ENCODE data around the gene CDKN1B. TPM values are rescaled to one million over a fixed set of nuclear protein-coding genes. Genes with fewer than 3 reads are reported as not detected.

CDKN1B gene
- total RNA-seq, 1 donor from 2014 or later, result 28.9 TPM

GRCh38 chr12:12700254-12700653 is 16.9 kb upstream of the CDKN1B start:
- DNase-seq (ENCODE audit: low spot score), result no peak

GRCh38 chr12:12701457-12701856 is 15.7 kb upstream of the CDKN1B start:
- no peak for DNase-seq (ENCODE audit: low spot score)

GRCh38 chr12:12704593-12705230 is 12.5 kb upstream of the CDKN1B start:
- no peak for DNase-seq (ENCODE audit: low spot score)

- no peak for DNase-seq (ENCODE audit: low spot score)
These were observed 11.2 kb upstream of the CDKN1B start for GRCh38 chr12:12705838-12706520.

GRCh38 chr12:12713932-12714275 is 3.3 kb upstream of the CDKN1B start:
- no peak for DNase-seq (ENCODE audit: low spot score)

GRCh38 chr12:12714276-12715021 is 2.7 kb upstream of the CDKN1B start:
- no peak for DNase-seq (ENCODE audit: low spot score)

- DNase-seq (ENCODE audit: low spot score), result no peak
These were observed 2.1 kb upstream of the CDKN1B start for GRCh38 chr12:12715128-12715458.

- DNase-seq (ENCODE audit: low spot score), result no peak
These were observed 1.6 kb upstream of the CDKN1B start for GRCh38 chr12:12715459-12716150.

GRCh38 chr12:12716151-12716792 is 896 bp upstream of the CDKN1B start:
- no peak for DNase-seq (ENCODE audit: low spot score)

GRCh38 chr12:12717586-12718380 is 615 bp downstream of the CDKN1B start:
- no peak for DNase-seq (ENCODE audit: low spot score)

GRCh38 chr12:12718381-12718759 is 1.2 kb downstream of the CDKN1B start:
- no peak for DNase-seq (ENCODE audit: low spot score)

- no peak for DNase-seq (ENCODE audit: low spot score)
These were observed 1.7 kb downstream of the CDKN1B start for GRCh38 chr12:12718853-12719252.

GRCh38 chr12:12719496-12719895 is 2.3 kb downstream of the CDKN1B start:
- no peak for DNase-seq (ENCODE audit: low spot score)

GRCh38 chr12:12720052-12720451 is 2.9 kb downstream of the CDKN1B start:
- DNase-seq (ENCODE audit: low spot score), result no peak

GRCh38 chr12:12720672-12721161 is 3.5 kb downstream of the CDKN1B start:
- DNase-seq (ENCODE audit: low spot score), result no peak

- no peak for DNase-seq (ENCODE audit: low spot score)
These were observed 4.1 kb downstream of the CDKN1B start for GRCh38 chr12:12721176-12721751.

GRCh38 chr12:12721814-12722434 is 4.8 kb downstream of the CDKN1B start:
- DNase-seq (ENCODE audit: low spot score), result no peak

- DNase-seq (ENCODE audit: low spot score), result no peak
These were observed 5.4 kb downstream of the CDKN1B start for GRCh38 chr12:12722435-12723148.

GRCh38 chr12:12723149-12723680 is 6.0 kb downstream of the CDKN1B start:
- DNase-seq (ENCODE audit: low spot score), result no peak

Data from mesenteric fat pad (tissue), 1 donor.